GM12878 (cell line): Measurements from ENCODE around the gene TXN2. TPM values are rescaled to one million over a fixed set of nuclear protein-coding genes. Genes with fewer than 3 reads are reported as not detected.
A peak's percentile ranks its signal among the peaks of the same experiment; 100 is the strongest.

Experiments
- ATF7 ChIP-seq: fragments of 450-650 bp; IDR thresholded peaks from 2 replicates; pipeline ENCODE4 v1.6.1; 2016; ENCODE audit warnings: low read depth, mild to moderate bottlenecking
- CEBPZ ChIP-seq: fragments of 150-350 bp; IDR thresholded peaks from 2 replicates; pipeline ENCODE4 v1.6.1; 2016; ENCODE audit warnings: low read depth, low read length
- CHD4 ChIP-seq: fragments of 200-600 bp; sonication (generic); IDR thresholded peaks from 2 replicates; pipeline ENCODE4 v1.6.1; 2016; ENCODE audit warnings: mild to moderate bottlenecking
- DPF2 ChIP-seq: fragments of 450-650 bp; IDR thresholded peaks from 2 replicates; pipeline ENCODE4 v1.6.1; 2017; ENCODE audit warnings: mild to moderate bottlenecking
- EP300 ChIP-seq, 2 experiments: fragments of 150-350 bp in 1 of 2; IDR thresholded peaks; 2 replicates each; pipeline ENCODE4 v1.6.1; 2011 to 2012; ENCODE audit warnings: low read depth in 2 of 2, low read length in 2 of 2, borderline replicate concordance in 1 of 2, improper control_type of control experiment in 1 of 2, inconsistent platforms in 1 of 2; ENCODE audit not compliant: control insufficient read depth in 1 of 2
- HDGF ChIP-seq: fragments of 450-650 bp; IDR thresholded peaks from 2 replicates; pipeline ENCODE4 v1.6.1; 2016; ENCODE audit warnings: antibody characterized with exemption
- IRF3 ChIP-seq: fragments of 450-650 bp; IDR thresholded peaks from 2 replicates; pipeline ENCODE4 v1.6.1; 2014; ENCODE audit warnings: mild to moderate bottlenecking
- KLF5 ChIP-seq: fragments of 450-650 bp; IDR thresholded peaks from 2 replicates; pipeline ENCODE4 v1.6.1; 2014; ENCODE audit warnings: mild to moderate bottlenecking; ENCODE audit not compliant: partially characterized antibody
- PBX3 ChIP-seq: IDR thresholded peaks from 2 replicates; pipeline ENCODE4 v1.6.1; 2011; ENCODE audit warnings: mild to moderate bottlenecking, low read depth, low read length, moderate library complexity; ENCODE audit not compliant: insufficient replicate concordance
- PKNOX1 ChIP-seq: fragments of 450-650 bp; IDR thresholded peaks from 2 replicates; pipeline ENCODE4 v1.6.1; 2016; ENCODE audit warnings: mild to moderate bottlenecking
- POU2F2 ChIP-seq: IDR thresholded peaks from 3 replicates; pipeline ENCODE4 v1.6.1; 2011; ENCODE audit warnings: low read depth, mild to moderate bottlenecking, low read length, borderline replicate concordance
- RAD21 ChIP-seq: IDR thresholded peaks from 2 replicates; pipeline ENCODE4 v1.6.1; 2011; ENCODE audit warnings: mild to moderate bottlenecking, low read depth, low read length, moderate library complexity; ENCODE audit not compliant: insufficient read depth
- RAD51 ChIP-seq: fragments of 450-650 bp; IDR thresholded peaks from 2 replicates; pipeline ENCODE4 v1.6.1; 2016; ENCODE audit warnings: moderate library complexity, mild to moderate bottlenecking, inconsistent platforms
- ZBTB33 ChIP-seq: fragments of 450-650 bp; IDR thresholded peaks from 2 replicates; pipeline ENCODE4 v1.6.1; 2017; ENCODE audit warnings: mild to moderate bottlenecking
- ZBTB4 ChIP-seq: fragments of 450-650 bp; formaldehyde crosslinking; IDR thresholded peaks from 2 replicates; pipeline ENCODE4 v1.4.0; 2022; ENCODE audit warnings: mild to moderate bottlenecking, moderate library complexity
- ZNF274 ChIP-seq: IDR thresholded peaks from one replicate; pipeline ENCODE4 v1.8.0; 2011; ENCODE audit not compliant: insufficient read length, insufficient read depth
- polyA plus RNA-seq, 11 experiments: library from polyadenylated mRNA; depleted of rRNA in 4 of 11; unstranded in 6 of 11; stranded (reverse) in 5 of 11; fragments of >200 nt; fragmentation: Nextera tagmentation in 4 of 11; fragmentation: Illumina TruSeq in 1 of 11; extraction: Ambion mirVana in 4 of 11; extraction: Trizol in 1 of 11; gene quantifications; 1 replicate in 1 of 11; 2 replicates in 10 of 11; pipeline versions ENCODE4 v1.2.1 to v1.2.3, GENCODE V29; 2011 to 2016; ENCODE audit warnings: inconsistent platforms in 2 of 11, missing spikeins in 2 of 11, low read depth in 1 of 11
- total RNA-seq, 4 experiments: library from RNA; depleted of rRNA in 3 of 4; stranded (reverse); fragments of >200 nt in 3 of 4; fragmentation: Illumina TruSeq in 1 of 4; extraction: Trizol in 1 of 4; gene quantifications; 2 replicates each; pipeline versions ENCODE4 v1.2.1 to v1.2.3, GENCODE V29; 2013 to 2021

TXN2 gene
- total and polyA plus RNA-seq, 10 of the 15 experiments (the other 5 are each of a cell fraction or from before 2014, with no cell fraction given), result 70.2 to 350 (median 183) TPM

- TF ChIP-seq CEBPZ (no peak), CHD4 (no peak), ZBTB33 (no peak), KLF5 (peak; percentile 64), RAD51 (no peak; the same call in 1 of the 2 replicates), ZBTB4 (CRISPR knock-in tag) (no peak), EP300 (IDR thresholded peaks at IDR 0.05; ENCODE audit: borderline replicate concordance in 1 of 2, control insufficient read depth in 1 of 2, low read depth in 2 of 2, low read length in 2 of 2) (no peak), RAD21 (no peak), DPF2 (peak; percentile 82), PKNOX1 (no peak), ZNF274 (no peak), HDGF (no peak), ATF7 (no peak), PBX3 (peak; percentile 51), IRF3 (peak; percentile 61), POU2F2 (peak; percentile 80; the same call in 2 of the 3 replicates)
These were observed 25.4 kb upstream of the TXN2 start, which contains the start of gene FOXRED2 (continued) for GRCh38 chr22:36506637-36507517.
